Activated naive CD4-positive, alpha-beta T cell treated with anti-CD3 and anti-CD28 coated beads, Interleukin-2, amount 10 ng/mL, durations not matched to agents 7 days and 5 days (primary cell): ENCODE results near the gene POFUT1.

Experiments
- CTCF ChIA-PET: fragments of 350-600 bp; sonication (Branson Sonifier 250); formaldehyde crosslinking; loops from one replicate; lab custom pipeline; 2021; ENCODE audit warnings: antibody characterized with exemption; lab: Charles Lee
- DNase-seq: peaks from one replicate; pipeline ENCODE4 v3.0.0-alpha.2; 2020
- H3K27ac Mint-ChIP-seq: one replicate; pipeline ENCODE4 v1.8.0; 2021; ENCODE audit warnings: mild to moderate bottlenecking, moderate library complexity, mixed read lengths
- H3K27me3 Mint-ChIP-seq: one replicate; pipeline ENCODE4 v1.8.0; 2021; ENCODE audit warnings: mild to moderate bottlenecking, mixed read lengths
- H3K36me3 Mint-ChIP-seq: one replicate; pipeline ENCODE4 v1.8.0; 2021; ENCODE audit warnings: mixed read lengths
- H3K4me1 Mint-ChIP-seq: one replicate; pipeline ENCODE4 v1.8.0; 2021; ENCODE audit warnings: mixed read lengths
- H3K4me3 Mint-ChIP-seq: one replicate; pipeline ENCODE4 v1.8.0; 2021; ENCODE audit warnings: mild to moderate bottlenecking, moderate library complexity, mixed read lengths
- H3K9me3 Mint-ChIP-seq: one replicate; pipeline ENCODE4 v1.8.0; 2021; ENCODE audit warnings: mixed read lengths

Gene POFUT1

DNA sequence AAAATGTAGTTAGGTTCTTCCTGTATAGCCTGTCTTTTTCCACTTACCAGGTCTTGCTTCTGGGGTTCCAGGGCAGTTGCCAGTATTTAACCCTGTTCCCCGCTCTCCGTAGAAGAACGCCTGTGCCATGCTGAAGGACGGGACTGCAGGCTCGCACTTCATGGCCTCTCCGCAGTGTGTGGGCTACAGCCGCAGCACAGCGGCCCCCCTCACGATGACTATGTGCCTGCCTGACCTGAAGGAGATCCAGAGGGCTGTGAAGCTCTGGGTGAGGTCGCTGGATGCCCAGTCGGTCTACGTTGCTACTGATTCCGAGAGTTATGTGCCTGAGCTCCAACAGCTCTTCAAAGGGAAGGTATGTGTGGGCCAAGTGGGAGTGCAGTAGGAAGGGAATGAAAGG is 23.0 kb downstream of the POFUT1 start:
- Mint-ChIP-seq H3K27ac (no peak overlapping the region), H3K27me3 (no peaks in the 10 kb centered on the region), H3K9me3 (no peaks in the 10 kb centered on the region), H3K4me1 (peaks cover 25% of the 10 kb centered on the region), H3K4me3 (no peak overlapping the region), H3K36me3 (peaks cover 58% of the 10 kb centered on the region)
- DNase-seq = no peak
- CTCF ChIA-PET = interaction anchor here (1.1 kb wide), 1 partner anchor 86 kb away, joined by 3 read pairs; no protein-coding TSS in a partner anchor

DNA sequence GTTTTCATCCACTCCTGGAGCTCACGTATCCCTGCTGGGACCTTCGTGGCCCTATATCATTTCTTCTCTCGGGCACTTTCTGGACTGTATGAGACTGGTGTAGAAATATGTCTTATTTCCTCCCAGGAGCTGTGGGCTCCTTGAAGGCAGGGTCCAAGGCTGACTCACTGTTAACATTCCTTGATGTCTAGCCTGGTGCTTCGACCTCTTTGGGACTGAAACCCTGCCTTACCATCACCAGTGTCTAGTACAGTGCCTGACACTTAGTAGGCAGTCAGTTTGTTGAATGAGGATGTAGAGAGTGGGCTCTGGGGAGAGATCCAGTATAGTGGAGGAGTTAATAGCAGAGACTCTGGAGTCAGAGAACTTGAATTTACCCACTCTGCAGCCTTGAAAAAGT is 23.6 kb downstream of the POFUT1 start:
- CTCF ChIA-PET = interaction anchor here (1.1 to 2.1 kb wide), 2 partner anchors 13 to 86 kb away, joined by 3 to 6 read pairs; no protein-coding TSS in a partner anchor
- Mint-ChIP-seq H3K4me1 (peaks cover 25% of the 10 kb centered on the region), H3K9me3 (no peaks in the 10 kb centered on the region), H3K27ac (peak overlapping the region; percentile 94), H3K27me3 (no peaks in the 10 kb centered on the region), H3K36me3 (peaks cover 61% of the 10 kb centered on the region), H3K4me3 (no peak overlapping the region)
- no peak for DNase-seq

DNA sequence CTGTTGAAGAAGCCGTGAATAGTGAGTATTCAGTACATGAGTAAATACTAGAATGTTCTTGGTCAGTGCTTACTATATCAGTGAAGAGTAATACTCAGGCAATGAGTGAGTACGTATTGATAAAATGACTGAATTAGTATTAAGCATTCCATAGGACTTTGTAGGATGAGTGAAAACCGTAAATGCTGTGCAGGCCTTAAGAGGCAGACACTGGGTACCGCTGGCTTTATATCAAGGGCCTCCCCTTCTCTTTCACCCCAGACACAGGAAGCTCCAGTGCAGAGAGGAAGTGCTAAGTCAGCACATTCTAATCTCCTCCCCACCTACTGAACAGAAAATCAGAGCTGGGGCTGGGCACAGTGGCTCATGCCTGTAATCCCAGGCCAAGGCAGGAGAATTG is 24.2 kb downstream of the POFUT1 start:
- CTCF ChIA-PET = interaction anchor here (1.1 to 2.1 kb wide), 3 partner anchors 13 to 290 kb away, joined by 3 to 6 read pairs (median 4); no protein-coding TSS in a partner anchor

DNA sequence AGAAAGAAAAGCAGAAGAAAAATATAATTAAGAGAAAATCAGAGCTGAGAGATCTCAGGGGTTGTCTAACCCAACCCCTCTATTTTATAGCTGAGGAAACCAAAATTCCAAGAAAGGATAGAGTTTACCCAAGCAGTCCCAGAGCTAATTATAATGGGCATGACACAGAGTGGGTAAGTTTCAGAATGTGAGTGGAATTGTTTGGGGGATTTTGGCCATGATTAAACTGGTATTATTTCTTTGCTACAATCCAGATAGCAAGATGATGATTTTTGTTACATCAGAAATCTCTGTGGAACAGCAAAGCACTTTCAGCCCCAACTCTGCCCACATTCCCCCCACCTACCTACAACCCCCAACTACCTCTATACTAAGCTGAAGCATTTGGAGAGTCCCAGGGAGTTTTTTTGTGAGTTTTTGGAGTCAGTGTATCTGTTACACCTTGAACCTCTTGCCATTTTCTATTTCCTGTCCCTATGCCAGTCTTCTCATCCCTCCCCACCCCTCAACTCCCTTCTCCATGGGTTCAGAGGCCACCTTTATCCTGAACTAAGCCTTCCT is 24.7 kb downstream of the POFUT1 start:
- H3K36me3 Mint-ChIP-seq = peaks cover 67% of the 10 kb centered on the region
- CTCF ChIA-PET = interaction anchor here (1.5 to 2.1 kb wide), 2 partner anchors 12 to 290 kb away, joined by 4 to 6 read pairs; no protein-coding TSS in a partner anchor
- H3K4me1 Mint-ChIP-seq = peaks cover 25% of the 10 kb centered on the region
- H3K27me3 Mint-ChIP-seq = no peaks in the 10 kb centered on the region
- peak overlapping the region; percentile 94 for H3K27ac Mint-ChIP-seq
- H3K4me3 Mint-ChIP-seq = no peak overlapping the region
- DNase-seq = no peak
- H3K9me3 Mint-ChIP-seq = no peaks in the 10 kb centered on the region

More for the DNA sequence above, 24.2 kb downstream of the POFUT1 start:
- H3K27ac Mint-ChIP-seq = peak overlapping the region; percentile 94
- H3K9me3 Mint-ChIP-seq = no peaks in the 10 kb centered on the region
- no peaks in the 10 kb centered on the region for H3K27me3 Mint-ChIP-seq
- H3K4me3 Mint-ChIP-seq = no peak overlapping the region
- DNase-seq = peak; percentile 52
- H3K4me1 Mint-ChIP-seq = peaks cover 25% of the 10 kb centered on the region
- peaks cover 62% of the 10 kb centered on the region for H3K36me3 Mint-ChIP-seq

DNA sequence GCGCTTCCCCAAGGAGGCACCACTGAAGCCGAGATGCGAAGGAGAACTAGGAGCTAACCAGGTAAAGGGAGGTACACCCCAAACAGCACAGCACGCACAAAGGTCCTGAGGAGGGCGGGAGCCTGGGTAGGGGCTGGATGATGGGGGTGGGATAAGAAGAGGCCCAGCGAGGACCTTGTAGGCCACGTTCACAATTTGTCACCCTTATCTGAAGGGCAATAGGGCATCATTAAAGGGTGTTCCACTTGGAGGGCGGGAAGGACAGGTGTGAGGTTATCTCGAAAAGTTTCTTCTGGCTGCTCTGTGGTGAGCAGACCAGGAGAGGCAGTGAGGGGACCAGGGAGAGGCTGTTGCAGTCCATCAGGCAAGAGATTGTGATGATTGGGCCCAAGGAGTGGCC is 25.6 kb downstream of the POFUT1 start:
- H3K4me1 Mint-ChIP-seq = peaks cover 25% of the 10 kb centered on the region
- no peak overlapping the region for H3K4me3 Mint-ChIP-seq
- CTCF ChIA-PET = interaction anchor here (1.5 to 2.1 kb wide), 2 partner anchors 11 to 289 kb away, joined by 4 to 6 read pairs; no protein-coding TSS in a partner anchor
- H3K27me3 Mint-ChIP-seq = no peaks in the 10 kb centered on the region
- no peaks in the 10 kb centered on the region for H3K9me3 Mint-ChIP-seq
- no peak for DNase-seq
- peaks cover 65% of the 10 kb centered on the region for H3K36me3 Mint-ChIP-seq
- no peak overlapping the region for H3K27ac Mint-ChIP-seq

DNA sequence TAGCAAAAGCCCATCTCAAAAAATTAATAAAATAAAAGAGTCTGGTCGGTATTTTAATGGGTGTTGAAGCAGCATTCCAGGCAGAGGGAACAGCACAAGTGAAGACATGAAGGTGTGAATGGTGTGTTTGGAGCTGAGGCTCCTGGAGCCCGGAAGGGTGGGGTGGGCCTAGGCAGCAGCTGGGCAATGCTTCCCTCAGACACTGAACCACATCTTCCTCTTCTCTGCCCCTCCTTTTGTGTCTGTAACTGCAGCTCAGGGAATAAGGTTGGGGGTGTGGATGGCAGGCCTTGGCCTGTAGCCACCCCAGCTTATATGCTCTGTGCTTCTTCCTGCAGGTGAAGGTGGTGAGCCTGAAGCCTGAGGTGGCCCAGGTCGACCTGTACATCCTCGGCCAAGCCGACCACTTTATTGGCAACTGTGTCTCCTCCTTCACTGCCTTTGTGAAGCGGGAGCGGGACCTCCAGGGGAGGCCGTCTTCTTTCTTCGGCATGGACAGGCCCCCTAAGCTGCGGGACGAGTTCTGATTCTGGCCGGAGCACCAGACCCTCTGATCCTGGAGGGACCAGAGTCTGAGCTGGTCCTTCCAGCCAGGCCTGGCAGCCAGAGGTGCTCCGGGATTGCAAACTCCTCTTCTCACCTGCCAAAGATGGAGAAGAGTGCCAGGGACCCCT is 26.6 kb downstream of the POFUT1 start:
- CTCF ChIA-PET = no interaction called here
- Mint-ChIP-seq H3K9me3 (no peaks in the 10 kb centered on the region), H3K36me3 (peaks cover 59% of the 10 kb centered on the region), H3K27ac (no peak overlapping the region), H3K27me3 (no peaks in the 10 kb centered on the region), H3K4me1 (peaks cover 25% of the 10 kb centered on the region), H3K4me3 (no peak overlapping the region)
- DNase-seq = no peak

DNA sequence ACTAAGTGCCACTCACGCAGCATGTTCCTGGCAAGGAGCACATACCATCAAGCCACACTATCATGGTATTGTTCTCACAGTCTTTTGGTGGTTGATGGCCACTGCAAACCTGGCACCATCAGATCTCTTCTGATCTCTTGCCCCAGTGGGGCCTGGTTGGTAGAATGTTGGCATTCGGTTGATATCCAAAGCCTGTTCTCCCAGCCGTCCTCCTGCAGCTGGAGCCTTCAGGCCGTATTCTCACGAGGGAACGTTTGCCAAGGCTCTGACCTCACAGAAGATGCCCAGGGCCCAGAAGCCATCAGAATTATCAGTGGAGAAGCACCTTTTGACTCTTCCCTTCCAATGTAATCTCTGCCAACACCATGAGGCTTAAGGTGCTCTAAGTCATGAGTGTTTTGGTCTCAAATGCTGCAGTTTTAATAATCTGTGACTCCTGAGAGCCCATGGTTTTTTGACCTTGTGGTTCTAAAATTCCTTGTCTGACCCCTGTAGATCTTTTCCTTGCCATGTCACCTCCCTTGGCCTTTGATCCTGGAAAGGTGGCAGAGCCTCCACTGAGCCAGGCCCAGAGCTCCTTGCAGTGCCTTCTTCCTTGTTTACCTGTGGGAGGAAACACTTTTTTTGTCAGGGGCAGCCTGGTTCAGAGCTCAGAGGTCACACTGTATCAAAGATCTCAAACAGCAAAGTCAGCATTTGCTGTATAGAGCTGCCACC is 27.8 kb downstream of the POFUT1 start:
- Mint-ChIP-seq H3K27ac (no peak overlapping the region), H3K4me1 (peaks cover 25% of the 10 kb centered on the region), H3K27me3 (no peaks in the 10 kb centered on the region), H3K9me3 (no peaks in the 10 kb centered on the region), H3K36me3 (peaks cover 57% of the 10 kb centered on the region), H3K4me3 (no peak overlapping the region)
- CTCF ChIA-PET = no interaction called here
- DNase-seq = no peak

DNA sequence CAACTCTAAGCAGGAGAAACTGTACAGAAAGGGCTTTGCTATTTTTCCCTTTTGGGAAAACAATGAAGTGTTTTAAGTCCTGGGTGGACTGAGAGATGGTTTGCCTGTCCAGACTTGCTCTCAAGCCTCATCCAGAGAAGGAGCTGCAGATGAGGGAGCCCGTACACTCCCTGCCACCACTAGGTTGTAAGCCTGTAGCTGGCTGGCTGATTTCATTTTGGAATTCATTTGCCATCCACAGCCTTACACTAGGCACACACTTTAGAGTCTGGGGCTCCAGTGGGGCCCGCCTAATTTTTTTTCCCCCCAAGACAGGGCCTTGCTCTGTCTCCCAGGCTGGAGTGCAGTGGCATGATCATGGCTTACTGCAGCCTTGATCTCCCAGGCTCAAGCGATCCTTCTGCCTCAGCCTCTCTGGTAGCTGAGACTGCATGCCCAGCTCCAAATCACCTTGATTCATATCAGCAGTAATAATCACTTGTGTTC is 28.4 kb downstream of the POFUT1 start:
- CTCF ChIA-PET = no interaction called here
- Mint-ChIP-seq H3K27ac (no peak overlapping the region), H3K36me3 (peaks cover 52% of the 10 kb centered on the region), H3K9me3 (no peaks in the 10 kb centered on the region), H3K4me1 (peaks cover 25% of the 10 kb centered on the region), H3K27me3 (no peaks in the 10 kb centered on the region), H3K4me3 (no peak overlapping the region)
- no peak for DNase-seq

DNA sequence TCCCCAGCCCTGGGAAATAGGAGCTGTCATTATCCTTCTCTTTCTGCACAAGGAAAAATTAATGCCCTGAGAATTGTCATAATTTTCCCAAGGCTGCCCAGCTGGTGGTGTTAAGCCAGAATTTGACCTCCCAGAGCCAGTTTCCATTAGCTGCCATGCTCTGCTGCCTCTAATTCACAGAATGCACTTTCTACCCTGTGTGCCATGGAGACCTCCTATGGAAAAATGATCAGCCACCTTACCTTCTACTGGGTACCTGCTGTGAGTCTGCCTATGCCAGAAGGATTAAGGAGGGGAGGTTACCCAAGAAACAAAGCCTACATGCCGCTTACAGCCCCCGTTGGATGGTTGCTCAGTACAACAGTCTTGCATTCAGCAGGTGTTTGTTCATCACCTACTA is 29.1 kb downstream of the POFUT1 start:
- Mint-ChIP-seq H3K27me3 (no peaks in the 10 kb centered on the region), H3K4me3 (no peak overlapping the region), H3K4me1 (peaks cover 18% of the 10 kb centered on the region), H3K27ac (no peak overlapping the region), H3K9me3 (no peaks in the 10 kb centered on the region), H3K36me3 (peaks cover 44% of the 10 kb centered on the region)
- CTCF ChIA-PET = no interaction called here
- DNase-seq = no peak

DNA sequence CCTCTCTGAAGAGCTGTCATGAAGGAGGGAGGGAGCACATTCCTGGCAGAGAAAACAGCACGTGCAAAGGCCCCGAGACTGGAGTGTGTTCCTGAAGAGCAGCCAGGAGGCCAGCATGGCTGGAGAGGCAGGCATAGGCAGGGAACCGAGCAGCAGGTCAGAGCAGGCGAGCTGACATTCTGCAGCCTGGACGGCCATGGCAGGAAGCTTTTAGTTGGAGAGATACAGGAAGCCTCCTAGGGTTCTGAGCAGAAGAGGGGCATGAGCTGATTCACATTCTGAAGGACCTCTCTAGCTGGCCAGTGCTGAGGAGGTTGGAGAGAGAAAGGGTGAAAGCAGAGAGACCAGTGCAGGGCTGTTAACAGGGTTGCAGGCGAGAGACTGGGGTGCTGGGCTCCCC is 29.7 kb downstream of the POFUT1 start:
- H3K4me1 Mint-ChIP-seq = peaks cover 12% of the 10 kb centered on the region
- H3K27me3 Mint-ChIP-seq = no peaks in the 10 kb centered on the region
- H3K4me3 Mint-ChIP-seq = no peak overlapping the region
- DNase-seq = no peak
- peaks cover 40% of the 10 kb centered on the region for H3K36me3 Mint-ChIP-seq
- H3K9me3 Mint-ChIP-seq = no peaks in the 10 kb centered on the region
- no peak overlapping the region for H3K27ac Mint-ChIP-seq
- CTCF ChIA-PET = no interaction called here

DNA sequence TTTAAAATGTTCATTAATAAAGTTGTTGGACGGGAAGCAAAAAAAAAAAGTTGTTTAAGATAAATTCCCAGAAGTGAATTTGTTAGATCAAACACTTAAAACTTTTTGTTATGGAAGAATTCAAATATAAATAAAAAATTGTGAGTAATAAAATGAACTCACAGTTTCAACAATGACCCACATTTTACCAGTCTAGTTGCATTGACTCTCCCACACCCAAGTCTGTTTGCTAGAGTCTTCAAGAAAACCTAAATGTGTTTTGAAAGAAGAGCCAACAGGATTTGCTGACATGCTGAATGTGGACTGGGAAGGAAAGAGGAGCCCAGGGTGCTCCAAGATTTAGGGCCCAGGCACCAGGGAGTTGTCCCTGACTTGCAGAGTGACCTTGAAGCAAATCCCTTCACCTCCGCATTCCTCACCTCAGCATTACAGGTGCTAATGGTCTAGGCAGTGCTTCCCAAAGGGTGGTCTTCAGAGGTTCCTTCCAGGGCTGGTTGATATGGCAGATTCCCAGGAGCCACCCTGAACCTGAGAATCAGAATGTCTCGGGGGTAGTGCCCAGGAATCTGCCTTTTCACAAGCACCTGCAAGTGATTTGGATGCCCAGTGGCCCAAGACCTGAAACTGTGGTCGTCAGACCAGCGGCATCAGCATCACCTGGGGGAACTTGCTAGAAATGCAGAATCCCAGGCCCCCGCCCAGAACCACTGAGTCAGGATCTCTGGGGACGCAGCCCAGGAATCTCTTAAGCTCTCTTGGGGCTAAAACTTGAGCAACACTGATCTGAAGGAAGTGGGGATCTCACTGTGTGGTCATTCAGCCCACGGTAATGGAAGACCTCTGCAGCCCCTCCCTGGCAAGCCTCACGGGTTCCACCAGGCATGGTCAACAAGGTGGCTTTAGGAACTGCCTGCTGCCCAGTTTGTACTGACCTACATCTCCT is 31.1 kb downstream of the POFUT1 start:
- H3K27me3 Mint-ChIP-seq = no peaks in the 10 kb centered on the region
- H3K9me3 Mint-ChIP-seq = no peaks in the 10 kb centered on the region
- H3K4me3 Mint-ChIP-seq = no peak overlapping the region
- H3K27ac Mint-ChIP-seq = no peak overlapping the region
- no peak for DNase-seq
- CTCF ChIA-PET = no interaction called here
- H3K4me1 Mint-ChIP-seq = peaks cover 5% of the 10 kb centered on the region
- peaks cover 28% of the 10 kb centered on the region for H3K36me3 Mint-ChIP-seq

DNA sequence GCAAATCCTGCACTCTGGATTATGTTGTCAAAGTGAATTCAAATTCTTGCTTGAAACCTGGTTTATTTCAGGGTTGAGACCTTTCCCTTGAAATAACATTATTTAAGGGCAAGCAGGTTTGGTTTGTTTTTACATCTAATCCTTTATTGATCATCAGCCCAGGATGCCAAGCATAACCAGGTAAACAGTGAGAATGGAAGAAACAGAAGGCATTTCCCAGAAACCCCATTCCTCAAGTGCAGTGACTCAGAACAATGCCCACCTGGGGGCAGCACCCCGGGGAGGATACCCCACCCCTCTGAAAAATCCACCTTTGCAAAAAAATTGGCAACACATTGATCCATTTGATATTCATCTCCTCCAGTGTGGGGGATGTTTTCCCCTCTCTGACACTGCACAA is 32.5 kb downstream of the POFUT1 start:
- CTCF ChIA-PET = no interaction called here
- DNase-seq = no peak
- no peak overlapping the region for H3K4me3 Mint-ChIP-seq
- no peaks in the 10 kb centered on the region for H3K4me1 Mint-ChIP-seq
- H3K36me3 Mint-ChIP-seq = peaks cover 16% of the 10 kb centered on the region
- no peak overlapping the region for H3K27ac Mint-ChIP-seq
- H3K9me3 Mint-ChIP-seq = no peaks in the 10 kb centered on the region
- no peaks in the 10 kb centered on the region for H3K27me3 Mint-ChIP-seq

DNA sequence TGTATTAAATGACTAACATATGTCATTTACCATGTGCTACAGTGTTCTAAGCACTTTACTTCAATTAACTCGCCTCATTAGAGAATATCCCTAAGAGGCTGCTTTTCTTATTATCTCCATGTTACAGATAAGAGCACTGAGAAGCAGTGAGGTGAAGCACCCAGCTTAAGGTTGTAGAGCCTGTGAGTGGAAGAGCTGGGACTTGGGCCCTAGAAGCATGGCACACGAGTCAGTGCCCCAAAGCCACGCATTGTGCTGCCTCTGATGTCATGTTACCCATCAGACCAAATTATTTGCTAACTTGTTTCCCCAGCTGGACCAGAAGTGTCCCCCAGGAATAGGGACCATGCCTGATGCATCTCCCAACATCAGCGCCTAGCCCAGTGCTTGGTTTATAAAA is 34.1 kb downstream of the POFUT1 start:
- DNase-seq = no peak
- Mint-ChIP-seq H3K36me3 (peaks cover 6% of the 10 kb centered on the region), H3K27me3 (no peaks in the 10 kb centered on the region), H3K27ac (no peak overlapping the region), H3K4me3 (no peak overlapping the region), H3K9me3 (no peaks in the 10 kb centered on the region), H3K4me1 (no peaks in the 10 kb centered on the region)
- CTCF ChIA-PET = interaction anchor here (1.0 kb wide), 1 partner anchor 11 kb away, joined by 3 read pairs; no protein-coding TSS in a partner anchor
